ENCODE data around the gene SUSD3.

DNA sequence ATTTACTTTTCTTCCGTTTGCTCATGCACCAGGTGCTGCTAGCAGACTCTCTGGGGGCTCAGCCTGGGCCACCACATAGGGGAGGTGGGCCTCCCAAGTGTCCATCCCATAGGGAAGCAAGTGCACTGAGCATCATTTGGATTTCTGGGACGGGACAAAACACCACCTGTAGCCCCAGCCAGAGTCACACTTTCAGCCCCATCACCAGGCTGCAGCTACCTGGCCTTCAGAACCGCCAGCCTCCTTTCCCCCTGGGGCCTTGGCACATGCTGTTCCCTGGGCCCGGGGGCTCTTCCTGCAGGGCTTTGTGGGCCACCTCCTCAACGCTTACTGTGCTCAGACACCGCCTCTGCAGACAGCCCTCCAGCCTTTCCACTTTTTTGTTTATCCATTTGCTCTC is 19.6 kb upstream of the SUSD3 start:
- TF ChIP-seq POLR2A (IDR thresholded peaks at IDR 0.05; ENCODE audit: low read depth, low read length) (no peak), EZH2 (IDR thresholded peaks at IDR 0.05; ENCODE audit: borderline replicate concordance, low read depth, low read length, severe bottlenecking) (no peak), CTCF (IDR thresholded peaks at IDR 0.05; ENCODE audit: extremely low read depth in 1 of 2, insufficient read depth in 1 of 2, low read depth in 1 of 2, low read length in 2 of 2) (no peak), MYC (IDR thresholded peaks at IDR 0.05; ENCODE audit: low read depth, low read length) (no peak), POLR2AphosphoS5 (IDR thresholded peaks at IDR 0.05; ENCODE audit: insufficient read depth, low read depth, low read length) (no peak), JUN (IDR thresholded peaks at IDR 0.05; ENCODE audit: borderline replicate concordance, insufficient read depth, insufficient read length, low read depth) (no peak), FOS (IDR thresholded peaks at IDR 0.05; ENCODE audit: borderline replicate concordance, insufficient read depth, low read length) (no peak), GATA2 (IDR thresholded peaks at IDR 0.05; ENCODE audit: insufficient read depth, insufficient read length, low read depth, low read length) (no peak)
- TF ChIP-seq, protein P1, sequence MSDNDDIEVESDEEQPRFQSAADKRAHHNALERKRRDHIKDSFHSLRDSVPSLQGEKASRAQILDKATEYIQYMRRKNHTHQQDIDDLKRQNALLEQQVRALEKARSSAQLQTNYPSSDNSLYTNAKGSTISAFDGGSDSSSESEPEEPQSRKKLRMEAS (IDR thresholded peaks at IDR 0.05; ENCODE audit: insufficient read depth, insufficient read length) = no peak

All from endothelial cell of umbilical vein (primary cell).